Liver (tissue), 9 donors: ENCODE measurements around the gene TRIM33. TPM values are rescaled to one million over a fixed set of nuclear protein-coding genes. Genes with fewer than 3 reads are reported as not detected.

Source experiments
- DNase-seq: peaks from one replicate; pipeline ENCODE4 v3.0.0-alpha.2; 2017; ENCODE audit warnings: low spot score
- H3K27ac ChIP-seq, 2 donors: one replicate each; pipeline ENCODE4 v1.7.0; 2013; ENCODE audit warnings: inconsistent platforms in 2 of 2, low read length in 2 of 2, control low read depth in 1 of 2, low read depth in 1 of 2, mild to moderate bottlenecking in 1 of 2
- H3K27me3 ChIP-seq, 4 donors: one replicate each; pipeline versions ENCODE4 v1.6.1 to v1.7.0; 2013; ENCODE audit warnings: low read length in 3 of 4, inconsistent platforms in 1 of 4, mild to moderate bottlenecking in 1 of 4, moderate library complexity in 1 of 4; ENCODE audit not compliant: control insufficient read depth in 4 of 4, insufficient read depth in 4 of 4
- H3K36me3 ChIP-seq, 4 donors: one replicate each; pipeline versions ENCODE4 v1.6.1 to v1.7.0; 2013; ENCODE audit warnings: low read length in 3 of 4, mild to moderate bottlenecking in 3 of 4, low read depth in 1 of 4, moderate library complexity in 1 of 4; ENCODE audit not compliant: control insufficient read depth in 4 of 4, insufficient read depth in 3 of 4
- H3K4me1 ChIP-seq, 4 donors: one replicate each; pipeline versions ENCODE4 v1.6.1 to v1.7.0; 2013; ENCODE audit warnings: low read length in 3 of 4, mild to moderate bottlenecking in 3 of 4, moderate library complexity in 1 of 4; ENCODE audit not compliant: control insufficient read depth in 4 of 4, insufficient read depth in 4 of 4
- H3K4me3 ChIP-seq, 3 donors: one replicate each; pipeline versions ENCODE4 v1.6.1 to v1.7.0; 2013; ENCODE audit warnings: low read length in 3 of 3, control low read depth in 1 of 3, low read depth in 1 of 3, mild to moderate bottlenecking in 1 of 3
- H3K9ac ChIP-seq, 2 donors: one replicate each; pipeline ENCODE4 v1.7.0; 2013; ENCODE audit warnings: low read length in 2 of 2, mild to moderate bottlenecking in 2 of 2, moderate library complexity in 2 of 2, control low read depth in 1 of 2, low read depth in 1 of 2
- H3K9me3 ChIP-seq, 4 donors: one replicate each; pipeline versions ENCODE4 v1.6.1 to v1.7.0; 2013; ENCODE audit warnings: low read length in 3 of 4; ENCODE audit not compliant: control insufficient read depth in 4 of 4
- EGR1 ChIP-seq, 2 donors: IDR thresholded peaks; 2 replicates each; pipeline ENCODE4 v1.6.1; 2016 to 2018; ENCODE audit warnings: antibody characterized with exemption in 2 of 2, low read depth in 2 of 2
- FOXA1 ChIP-seq: IDR thresholded peaks from 2 replicates; pipeline ENCODE4 v1.6.1; 2016; ENCODE audit warnings: antibody characterized with exemption
- FOXA2 ChIP-seq: IDR thresholded peaks from 2 replicates; pipeline ENCODE4 v1.6.1; 2016; ENCODE audit warnings: antibody characterized with exemption
- GABPA ChIP-seq, 2 donors: IDR thresholded peaks in 1 of 2; conservative IDR thresholded peaks in 1 of 2; 2 replicates each; pipeline ENCODE4 v1.6.1; 2016; ENCODE audit warnings: antibody characterized with exemption in 2 of 2, mild to moderate bottlenecking in 1 of 2, moderate library complexity in 1 of 2
- HNF4A ChIP-seq, 2 donors: conservative IDR thresholded peaks; 2 replicates each; pipeline ENCODE4 v1.6.1; 2016; ENCODE audit warnings: antibody characterized with exemption in 2 of 2, mild to moderate bottlenecking in 2 of 2
- HNF4G ChIP-seq: IDR thresholded peaks from 2 replicates; pipeline ENCODE4 v1.6.1; 2016; ENCODE audit warnings: antibody characterized with exemption
- JUND ChIP-seq, 2 donors: IDR thresholded peaks; 2 replicates each; pipeline ENCODE4 v1.6.1; 2016; ENCODE audit warnings: antibody characterized with exemption in 2 of 2
- NR2F2 ChIP-seq: IDR thresholded peaks from 2 replicates; pipeline ENCODE4 v1.6.1; 2016; ENCODE audit warnings: antibody characterized with exemption
- RAD21 ChIP-seq, 2 donors: IDR thresholded peaks; 2 replicates each; pipeline ENCODE4 v1.6.1; 2016; ENCODE audit warnings: antibody characterized with exemption in 2 of 2, mild to moderate bottlenecking in 2 of 2
- RXRA ChIP-seq, 2 donors: IDR thresholded peaks; 2 replicates each; pipeline ENCODE4 v1.6.1; 2017 to 2018; ENCODE audit warnings: antibody characterized with exemption in 2 of 2, mild to moderate bottlenecking in 1 of 2
- SP1 ChIP-seq: IDR thresholded peaks from 2 replicates; pipeline ENCODE4 v1.6.1; 2018; ENCODE audit warnings: antibody characterized with exemption, mild to moderate bottlenecking
- TAF1 ChIP-seq: conservative IDR thresholded peaks from 2 replicates; pipeline ENCODE4 v1.6.1; 2016; ENCODE audit warnings: antibody characterized with exemption, mild to moderate bottlenecking
- YY1 ChIP-seq: IDR thresholded peaks from 2 replicates; pipeline ENCODE4 v1.6.1; 2016; ENCODE audit warnings: antibody characterized with exemption, mild to moderate bottlenecking
- polyA plus RNA-seq, 2 donors: library from polyadenylated mRNA; stranded (reverse) in 1 of 2; unstranded in 1 of 2; fragments of 200-250 nt in 1 of 2; fragments of >200 nt in 1 of 2; fragmentation: Nextera tagmentation in 1 of 2; extraction: Ambion mirVana in 1 of 2; gene quantifications; one replicate each; pipeline versions ENCODE4 v1.2.1 to v1.2.3, GENCODE V29; 2013 to 2015
- total RNA-seq, 2 donors: library from RNA; depleted of rRNA; stranded (reverse); fragments of >200 nt; gene quantifications; one replicate each; pipeline ENCODE4 v1.2.3, GENCODE V29; 2014
- TF ChIP-seq, protein P1 (sequence below): IDR thresholded peaks from 2 replicates; pipeline ENCODE4 v1.6.1; 2016; ENCODE audit warnings: antibody characterized with exemption
- TF ChIP-seq, protein P2 (sequence below): fragments of 150-350 bp; IDR thresholded peaks from 2 replicates; pipeline ENCODE4 v1.5.1; 2017; ENCODE audit warnings: improper control_type of control experiment, low read depth, low read length; ENCODE audit not compliant: missing input control
- TF ChIP-seq, protein P3 (sequence below): IDR thresholded peaks from 2 replicates; pipeline ENCODE4 v1.6.1; 2016; ENCODE audit warnings: antibody characterized with exemption
- TF ChIP-seq, protein P4 (sequence below): IDR thresholded peaks from 2 replicates; pipeline ENCODE4 v1.6.1; 2016; ENCODE audit warnings: antibody characterized with exemption, mild to moderate bottlenecking
- TF ChIP-seq, protein P5 (sequence below): IDR thresholded peaks from 2 replicates; pipeline ENCODE4 v1.6.1; 2016; ENCODE audit warnings: antibody characterized with exemption
- donor health status: healthy.
- donor health status: healthy.
- donor health status: healthy.
- donor health status: healthy.
- donor health status: healthy.

The TRIM33 gene
- total and polyA plus RNA-seq, 4 donors = 4.5 to 30.5 (median 16.6) TPM

DNA sequence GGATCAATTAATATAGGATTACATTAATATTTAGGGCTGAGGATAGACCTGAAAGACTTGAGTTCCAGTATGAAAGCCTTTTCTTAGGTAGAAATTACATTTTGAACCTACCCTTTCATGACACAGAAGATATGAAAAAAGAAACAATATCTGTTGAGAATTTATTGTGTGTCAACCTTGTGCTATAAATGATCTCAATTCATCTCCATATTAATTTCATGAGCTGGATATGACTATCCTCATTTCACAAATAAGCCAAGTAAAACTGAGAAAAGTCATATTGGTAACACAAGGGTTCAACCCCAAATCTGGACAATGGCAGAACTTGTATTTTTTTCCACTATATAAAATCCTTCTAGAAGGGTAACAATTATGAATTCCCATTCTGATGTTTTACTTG lies 120.0 kb downstream of the TRIM33 start:
- no peak overlapping the region for H3K4me3 ChIP-seq
- H3K9ac ChIP-seq = no peak overlapping the region
- H3K36me3 ChIP-seq = peaks cover 0 to 15% (median 6%) of the 10 kb centered on the region in 4 donors
- no peaks in the 10 kb centered on the region for H3K27me3 ChIP-seq
- DNase-seq = no peak
- H3K4me1 ChIP-seq = no peaks in the 10 kb centered on the region
- no peak overlapping the region for H3K27ac ChIP-seq
- TF ChIP-seq EGR1 (IDR thresholded peaks at IDR 0.05; ENCODE audit: low read depth in 2 of 2) (no peak), NR2F2 (no peak), YY1 (no peak), GABPA (IDR thresholded peaks at IDR 0.05 in 1 of 2, conservative IDR thresholded peaks at IDR 0.05 in 1 of 2) (no peak), JUND (IDR thresholded peaks at IDR 0.05) (no peak), TAF1 (no peak), FOXA1 (no peak), FOXA2 (no peak), HNF4A (conservative IDR thresholded peaks at IDR 0.05) (no peak), HNF4G (no peak), RXRA (IDR thresholded peaks at IDR 0.05) (no peak), SP1 (no peak), RAD21 (IDR thresholded peaks at IDR 0.05) (no peak)
- TF ChIP-seq, protein P1, sequence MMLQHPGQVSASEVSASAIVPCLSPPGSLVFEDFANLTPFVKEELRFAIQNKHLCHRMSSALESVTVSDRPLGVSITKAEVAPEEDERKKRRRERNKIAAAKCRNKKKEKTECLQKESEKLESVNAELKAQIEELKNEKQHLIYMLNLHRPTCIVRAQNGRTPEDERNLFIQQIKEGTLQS = no peak
- TF ChIP-seq, protein P2, sequence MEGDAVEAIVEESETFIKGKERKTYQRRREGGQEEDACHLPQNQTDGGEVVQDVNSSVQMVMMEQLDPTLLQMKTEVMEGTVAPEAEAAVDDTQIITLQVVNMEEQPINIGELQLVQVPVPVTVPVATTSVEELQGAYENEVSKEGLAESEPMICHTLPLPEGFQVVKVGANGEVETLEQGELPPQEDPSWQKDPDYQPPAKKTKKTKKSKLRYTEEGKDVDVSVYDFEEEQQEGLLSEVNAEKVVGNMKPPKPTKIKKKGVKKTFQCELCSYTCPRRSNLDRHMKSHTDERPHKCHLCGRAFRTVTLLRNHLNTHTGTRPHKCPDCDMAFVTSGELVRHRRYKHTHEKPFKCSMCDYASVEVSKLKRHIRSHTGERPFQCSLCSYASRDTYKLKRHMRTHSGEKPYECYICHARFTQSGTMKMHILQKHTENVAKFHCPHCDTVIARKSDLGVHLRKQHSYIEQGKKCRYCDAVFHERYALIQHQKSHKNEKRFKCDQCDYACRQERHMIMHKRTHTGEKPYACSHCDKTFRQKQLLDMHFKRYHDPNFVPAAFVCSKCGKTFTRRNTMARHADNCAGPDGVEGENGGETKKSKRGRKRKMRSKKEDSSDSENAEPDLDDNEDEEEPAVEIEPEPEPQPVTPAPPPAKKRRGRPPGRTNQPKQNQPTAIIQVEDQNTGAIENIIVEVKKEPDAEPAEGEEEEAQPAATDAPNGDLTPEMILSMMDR = no peak
- TF ChIP-seq, protein P3, sequence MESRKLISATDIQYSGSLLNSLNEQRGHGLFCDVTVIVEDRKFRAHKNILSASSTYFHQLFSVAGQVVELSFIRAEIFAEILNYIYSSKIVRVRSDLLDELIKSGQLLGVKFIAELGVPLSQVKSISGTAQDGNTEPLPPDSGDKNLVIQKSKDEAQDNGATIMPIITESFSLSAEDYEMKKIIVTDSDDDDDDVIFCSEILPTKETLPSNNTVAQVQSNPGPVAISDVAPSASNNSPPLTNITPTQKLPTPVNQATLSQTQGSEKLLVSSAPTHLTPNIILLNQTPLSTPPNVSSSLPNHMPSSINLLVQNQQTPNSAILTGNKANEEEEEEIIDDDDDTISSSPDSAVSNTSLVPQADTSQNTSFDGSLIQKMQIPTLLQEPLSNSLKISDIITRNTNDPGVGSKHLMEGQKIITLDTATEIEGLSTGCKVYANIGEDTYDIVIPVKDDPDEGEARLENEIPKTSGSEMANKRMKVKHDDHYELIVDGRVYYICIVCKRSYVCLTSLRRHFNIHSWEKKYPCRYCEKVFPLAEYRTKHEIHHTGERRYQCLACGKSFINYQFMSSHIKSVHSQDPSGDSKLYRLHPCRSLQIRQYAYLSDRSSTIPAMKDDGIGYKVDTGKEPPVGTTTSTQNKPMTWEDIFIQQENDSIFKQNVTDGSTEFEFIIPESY = no peak
- TF ChIP-seq, protein P4, sequence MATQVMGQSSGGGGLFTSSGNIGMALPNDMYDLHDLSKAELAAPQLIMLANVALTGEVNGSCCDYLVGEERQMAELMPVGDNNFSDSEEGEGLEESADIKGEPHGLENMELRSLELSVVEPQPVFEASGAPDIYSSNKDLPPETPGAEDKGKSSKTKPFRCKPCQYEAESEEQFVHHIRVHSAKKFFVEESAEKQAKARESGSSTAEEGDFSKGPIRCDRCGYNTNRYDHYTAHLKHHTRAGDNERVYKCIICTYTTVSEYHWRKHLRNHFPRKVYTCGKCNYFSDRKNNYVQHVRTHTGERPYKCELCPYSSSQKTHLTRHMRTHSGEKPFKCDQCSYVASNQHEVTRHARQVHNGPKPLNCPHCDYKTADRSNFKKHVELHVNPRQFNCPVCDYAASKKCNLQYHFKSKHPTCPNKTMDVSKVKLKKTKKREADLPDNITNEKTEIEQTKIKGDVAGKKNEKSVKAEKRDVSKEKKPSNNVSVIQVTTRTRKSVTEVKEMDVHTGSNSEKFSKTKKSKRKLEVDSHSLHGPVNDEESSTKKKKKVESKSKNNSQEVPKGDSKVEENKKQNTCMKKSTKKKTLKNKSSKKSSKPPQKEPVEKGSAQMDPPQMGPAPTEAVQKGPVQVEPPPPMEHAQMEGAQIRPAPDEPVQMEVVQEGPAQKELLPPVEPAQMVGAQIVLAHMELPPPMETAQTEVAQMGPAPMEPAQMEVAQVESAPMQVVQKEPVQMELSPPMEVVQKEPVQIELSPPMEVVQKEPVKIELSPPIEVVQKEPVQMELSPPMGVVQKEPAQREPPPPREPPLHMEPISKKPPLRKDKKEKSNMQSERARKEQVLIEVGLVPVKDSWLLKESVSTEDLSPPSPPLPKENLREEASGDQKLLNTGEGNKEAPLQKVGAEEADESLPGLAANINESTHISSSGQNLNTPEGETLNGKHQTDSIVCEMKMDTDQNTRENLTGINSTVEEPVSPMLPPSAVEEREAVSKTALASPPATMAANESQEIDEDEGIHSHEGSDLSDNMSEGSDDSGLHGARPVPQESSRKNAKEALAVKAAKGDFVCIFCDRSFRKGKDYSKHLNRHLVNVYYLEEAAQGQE = no peak
- TF ChIP-seq, protein P5, sequence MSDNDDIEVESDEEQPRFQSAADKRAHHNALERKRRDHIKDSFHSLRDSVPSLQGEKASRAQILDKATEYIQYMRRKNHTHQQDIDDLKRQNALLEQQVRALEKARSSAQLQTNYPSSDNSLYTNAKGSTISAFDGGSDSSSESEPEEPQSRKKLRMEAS = no peak
- peaks cover 0 to 1% (median under 1%) of the 10 kb centered on the region in 4 donors for H3K9me3 ChIP-seq
